ENCODE measurements around the gene PER3.

GRCh38 chr1:7873801-7874795, 90.0 kb downstream of the PER3 start:
- no peak for TF ChIP-seq GABPA (IDR thresholded peaks at IDR 0.05 in 1 of 2, conservative IDR thresholded peaks at IDR 0.05 in 1 of 2)
- TF ChIP-seq NR2F2 (IDR thresholded peaks at IDR 0.05) = no peak
- TF ChIP-seq RXRA (IDR thresholded peaks at IDR 0.05) = no peak
- no peak for TF ChIP-seq MAX (IDR thresholded peaks at IDR 0.05)
- TF ChIP-seq, protein P1, sequence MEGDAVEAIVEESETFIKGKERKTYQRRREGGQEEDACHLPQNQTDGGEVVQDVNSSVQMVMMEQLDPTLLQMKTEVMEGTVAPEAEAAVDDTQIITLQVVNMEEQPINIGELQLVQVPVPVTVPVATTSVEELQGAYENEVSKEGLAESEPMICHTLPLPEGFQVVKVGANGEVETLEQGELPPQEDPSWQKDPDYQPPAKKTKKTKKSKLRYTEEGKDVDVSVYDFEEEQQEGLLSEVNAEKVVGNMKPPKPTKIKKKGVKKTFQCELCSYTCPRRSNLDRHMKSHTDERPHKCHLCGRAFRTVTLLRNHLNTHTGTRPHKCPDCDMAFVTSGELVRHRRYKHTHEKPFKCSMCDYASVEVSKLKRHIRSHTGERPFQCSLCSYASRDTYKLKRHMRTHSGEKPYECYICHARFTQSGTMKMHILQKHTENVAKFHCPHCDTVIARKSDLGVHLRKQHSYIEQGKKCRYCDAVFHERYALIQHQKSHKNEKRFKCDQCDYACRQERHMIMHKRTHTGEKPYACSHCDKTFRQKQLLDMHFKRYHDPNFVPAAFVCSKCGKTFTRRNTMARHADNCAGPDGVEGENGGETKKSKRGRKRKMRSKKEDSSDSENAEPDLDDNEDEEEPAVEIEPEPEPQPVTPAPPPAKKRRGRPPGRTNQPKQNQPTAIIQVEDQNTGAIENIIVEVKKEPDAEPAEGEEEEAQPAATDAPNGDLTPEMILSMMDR (IDR thresholded peaks at IDR 0.05; ENCODE audit: low read depth, low read length, missing input control) = no peak
- no peak for TF ChIP-seq REST (IDR thresholded peaks at IDR 0.05)
- TF ChIP-seq TAF1 (conservative IDR thresholded peaks at IDR 0.05) = no peak
- no peak for TF ChIP-seq RAD21 (IDR thresholded peaks at IDR 0.05)
- no peak for TF ChIP-seq ZBTB33 (IDR thresholded peaks at IDR 0.05)
